HEK293 (cell line): ENCODE measurements around the gene ZNF771.

ENCODE experiments used
- FEZF1 ChIP-seq: fragments of 450-650 bp; formaldehyde crosslinking; IDR thresholded peaks from 2 replicates; pipeline ENCODE4 v1.5.1; 2016; ENCODE audit warnings: missing biosample characterization, missing genetic modification characterization
- HOXC10 ChIP-seq: sonication (generic); formaldehyde crosslinking; IDR thresholded peaks from 2 replicates; pipeline ENCODE4 v1.8.1; 2023; ENCODE audit warnings: mild to moderate bottlenecking, missing genetic modification reagents
- HOXD13 ChIP-seq: sonication (generic); formaldehyde crosslinking; IDR thresholded peaks from 2 replicates; pipeline ENCODE4 v1.8.0; 2022; ENCODE audit warnings: missing genetic modification reagents, borderline replicate concordance
- MZF1 ChIP-seq: fragments of 450-650 bp; formaldehyde crosslinking; IDR thresholded peaks from 2 replicates; pipeline ENCODE4 v1.5.1; 2017; ENCODE audit warnings: missing biosample characterization, missing genetic modification characterization, borderline replicate concordance
- TSHZ1 ChIP-seq: fragments of 450-650 bp; formaldehyde crosslinking; IDR thresholded peaks from 2 replicates; pipeline ENCODE4 v1.5.1; 2016; ENCODE audit warnings: missing biosample characterization, missing genetic modification characterization, borderline replicate concordance
- ZFP3 ChIP-seq: fragments of 450-650 bp; formaldehyde crosslinking; IDR thresholded peaks from 2 replicates; pipeline ENCODE4 v1.5.1; 2016; ENCODE audit warnings: low read depth, missing biosample characterization, missing genetic modification characterization
- ZNF221 ChIP-seq: fragments of 450-650 bp; formaldehyde crosslinking; IDR thresholded peaks from 2 replicates; pipeline ENCODE4 v1.5.1; 2017; ENCODE audit warnings: missing biosample characterization, missing genetic modification characterization, borderline replicate concordance
- ZNF23 ChIP-seq: fragments of 450-650 bp; formaldehyde crosslinking; IDR thresholded peaks from 2 replicates; pipeline ENCODE4 v1.5.1; 2016; ENCODE audit warnings: missing biosample characterization, missing genetic modification characterization, borderline replicate concordance
- ZNF239 ChIP-seq: fragments of 450-650 bp; formaldehyde crosslinking; IDR thresholded peaks from 2 replicates; pipeline ENCODE4 v1.5.1; 2016; ENCODE audit warnings: missing biosample characterization, missing genetic modification characterization
- ZNF280C ChIP-seq: fragments of 450-650 bp; formaldehyde crosslinking; IDR thresholded peaks from 2 replicates; pipeline ENCODE4 v1.5.1; 2016; ENCODE audit warnings: missing biosample characterization, missing genetic modification characterization
- ZNF292 ChIP-seq: fragments of 450-650 bp; formaldehyde crosslinking; IDR thresholded peaks from 2 replicates; pipeline ENCODE4 v1.5.1; 2016; ENCODE audit warnings: low read depth, missing biosample characterization, missing genetic modification characterization, borderline replicate concordance
- ZNF302 ChIP-seq: fragments of 450-650 bp; formaldehyde crosslinking; IDR thresholded peaks from 2 replicates; pipeline ENCODE4 v1.5.1; 2016; ENCODE audit warnings: missing biosample characterization, missing genetic modification characterization, low read depth
- ZNF311 ChIP-seq: fragments of 450-650 bp; formaldehyde crosslinking; IDR thresholded peaks from 2 replicates; pipeline ENCODE4 v1.5.1; 2017; ENCODE audit warnings: missing biosample characterization, missing genetic modification characterization, borderline replicate concordance
- ZNF324 ChIP-seq: fragments of 450-650 bp; formaldehyde crosslinking; IDR thresholded peaks from 2 replicates; pipeline ENCODE4 v1.5.1; 2016; ENCODE audit warnings: missing biosample characterization, missing genetic modification characterization
- ZNF341 ChIP-seq: fragments of 450-650 bp; formaldehyde crosslinking; IDR thresholded peaks from 2 replicates; pipeline ENCODE4; 2016; ENCODE audit warnings: low read depth, missing biosample characterization, missing genetic modification characterization
- ZNF366 ChIP-seq: fragments of 450-650 bp; formaldehyde crosslinking; conservative IDR thresholded peaks from 2 replicates; pipeline ENCODE4 v1.5.1; 2016; ENCODE audit warnings: missing biosample characterization, missing genetic modification characterization
- ZNF426 ChIP-seq: fragments of 450-650 bp; formaldehyde crosslinking; IDR thresholded peaks from 2 replicates; pipeline ENCODE4 v1.5.1; 2017; ENCODE audit warnings: missing biosample characterization, missing genetic modification characterization, mild to moderate bottlenecking, inconsistent platforms, moderate library complexity
- ZNF48 ChIP-seq: fragments of 450-650 bp; formaldehyde crosslinking; IDR thresholded peaks from 2 replicates; pipeline ENCODE4 v1.5.1; 2016; ENCODE audit warnings: missing biosample characterization, missing genetic modification characterization
- ZNF530 ChIP-seq: fragments of 450-650 bp; formaldehyde crosslinking; IDR thresholded peaks from 2 replicates; pipeline ENCODE4 v1.5.1; 2016; ENCODE audit warnings: low read depth, missing biosample characterization, missing genetic modification characterization
- ZNF555 ChIP-seq: fragments of 450-650 bp; formaldehyde crosslinking; conservative IDR thresholded peaks from 2 replicates; pipeline ENCODE4 v1.5.1; 2017; ENCODE audit warnings: missing biosample characterization, mild to moderate bottlenecking, missing genetic modification characterization, inconsistent platforms
- ZNF629 ChIP-seq: fragments of 450-650 bp; formaldehyde crosslinking; IDR thresholded peaks from 2 replicates; pipeline ENCODE4 v1.5.1; 2017; ENCODE audit warnings: missing biosample characterization, missing genetic modification characterization
- ZNF654 ChIP-seq: fragments of 450-650 bp; formaldehyde crosslinking; IDR thresholded peaks from 2 replicates; pipeline ENCODE4 v1.5.1; 2016; ENCODE audit warnings: low read depth, missing biosample characterization, missing genetic modification characterization
- ZNF660 ChIP-seq: fragments of 450-650 bp; IDR thresholded peaks from 2 replicates; pipeline ENCODE4 v1.5.1; 2018; ENCODE audit warnings: missing biosample characterization, mild to moderate bottlenecking, missing genetic modification characterization
- ZNF664 ChIP-seq: fragments of 450-650 bp; formaldehyde crosslinking; IDR thresholded peaks from 2 replicates; pipeline ENCODE4 v1.5.1; 2016; ENCODE audit warnings: missing biosample characterization, missing genetic modification characterization
- ZNF776 ChIP-seq: fragments of 450-650 bp; formaldehyde crosslinking; IDR thresholded peaks from 2 replicates; pipeline ENCODE4 v1.5.0; 2017; ENCODE audit warnings: missing biosample characterization, missing genetic modification characterization, borderline replicate concordance
- ZXDB ChIP-seq: fragments of 450-650 bp; formaldehyde crosslinking; IDR thresholded peaks from 2 replicates; pipeline ENCODE4 v1.5.1; 2016; ENCODE audit warnings: missing biosample characterization, missing genetic modification characterization
- TF ChIP-seq, protein P1 (sequence below): fragments of 450-650 bp; formaldehyde crosslinking; IDR thresholded peaks from 2 replicates; pipeline ENCODE4 v1.5.1; 2016; ENCODE audit warnings: missing biosample characterization, missing genetic modification characterization
- TF ChIP-seq, protein P2 (sequence below): fragments of 450-650 bp; formaldehyde crosslinking; IDR thresholded peaks from 2 replicates; pipeline ENCODE4 v1.5.1; 2016; ENCODE audit warnings: missing biosample characterization, missing genetic modification characterization

The ZNF771 gene

DNA sequence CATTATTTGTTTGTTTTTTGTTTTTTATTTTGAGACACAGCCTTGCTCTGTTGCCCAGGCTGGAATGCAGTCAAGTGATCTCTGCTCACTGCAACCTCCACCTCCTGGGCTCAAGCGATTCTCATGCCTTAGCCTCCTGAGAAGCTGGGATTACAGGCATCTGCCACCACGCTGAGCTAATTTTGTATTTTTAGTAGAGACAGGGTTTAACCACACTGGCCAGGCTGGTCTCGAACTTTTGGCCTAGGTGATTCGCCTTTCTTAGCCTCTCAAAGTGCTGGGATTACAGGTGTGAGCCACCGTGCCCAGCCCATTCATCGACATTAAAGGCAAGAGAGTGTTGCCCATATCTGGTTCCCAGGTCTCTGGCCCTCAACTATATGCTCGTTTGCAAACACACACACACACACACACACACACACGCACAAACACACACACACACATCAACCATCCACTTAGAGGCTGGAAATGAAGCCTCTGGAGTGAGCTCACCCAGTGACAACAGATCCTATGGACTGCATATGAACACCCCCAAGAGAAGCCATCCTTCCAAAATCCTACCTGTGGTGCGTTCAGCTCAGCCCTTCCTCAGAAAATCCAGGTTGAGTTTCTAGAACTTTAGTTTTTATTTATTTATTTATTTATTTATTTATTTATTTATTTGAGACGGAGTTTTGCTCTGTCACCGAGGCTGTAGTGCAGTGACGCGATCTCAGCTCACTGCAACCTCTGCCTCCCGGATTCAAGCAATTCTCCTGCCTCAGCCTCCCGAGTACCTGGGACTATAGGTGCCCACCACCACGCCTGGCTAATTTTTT is 50.5 kb downstream of the ZNF771 start (continued):
- TF ChIP-seq FEZF1 (tag by site-specific recombination): no peak
- TF ChIP-seq, protein P1, sequence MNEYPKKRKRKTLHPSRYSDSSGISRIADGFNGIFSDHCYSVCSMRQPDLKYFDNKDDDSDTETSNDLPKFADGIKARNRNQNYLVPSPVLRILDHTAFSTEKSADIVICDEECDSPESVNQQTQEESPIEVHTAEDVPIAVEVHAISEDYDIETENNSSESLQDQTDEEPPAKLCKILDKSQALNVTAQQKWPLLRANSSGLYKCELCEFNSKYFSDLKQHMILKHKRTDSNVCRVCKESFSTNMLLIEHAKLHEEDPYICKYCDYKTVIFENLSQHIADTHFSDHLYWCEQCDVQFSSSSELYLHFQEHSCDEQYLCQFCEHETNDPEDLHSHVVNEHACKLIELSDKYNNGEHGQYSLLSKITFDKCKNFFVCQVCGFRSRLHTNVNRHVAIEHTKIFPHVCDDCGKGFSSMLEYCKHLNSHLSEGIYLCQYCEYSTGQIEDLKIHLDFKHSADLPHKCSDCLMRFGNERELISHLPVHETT (tag by site-specific recombination): no peak
- TF ChIP-seq ZXDB (tag by site-specific recombination): peak; percentile 41; the same call in 1 of the 2 replicates
- TF ChIP-seq ZNF311 (tag by site-specific recombination): no peak
- TF ChIP-seq ZNF366 (tag by site-specific recombination): no peak
- 0 out of 2 replicates have a peak, but pooled peaks have one; percentile 14 for TF ChIP-seq ZNF341
- TF ChIP-seq TSHZ1 (tag by site-specific recombination): no peak
- TF ChIP-seq ZNF664: peak; percentile 58; the same call in 1 of the 2 replicates
- TF ChIP-seq HOXD13: no peak
- TF ChIP-seq ZFP3 (tag by site-specific recombination): no peak
- no peak for TF ChIP-seq ZNF280C
- no peak for TF ChIP-seq ZNF324 (tag by site-specific recombination)
- no peak for TF ChIP-seq ZNF48 (tag by site-specific recombination)
- no peak for TF ChIP-seq ZNF302 (tag by site-specific recombination)
- TF ChIP-seq ZNF221 (tag by site-specific recombination): no peak
- TF ChIP-seq, protein P2, sequence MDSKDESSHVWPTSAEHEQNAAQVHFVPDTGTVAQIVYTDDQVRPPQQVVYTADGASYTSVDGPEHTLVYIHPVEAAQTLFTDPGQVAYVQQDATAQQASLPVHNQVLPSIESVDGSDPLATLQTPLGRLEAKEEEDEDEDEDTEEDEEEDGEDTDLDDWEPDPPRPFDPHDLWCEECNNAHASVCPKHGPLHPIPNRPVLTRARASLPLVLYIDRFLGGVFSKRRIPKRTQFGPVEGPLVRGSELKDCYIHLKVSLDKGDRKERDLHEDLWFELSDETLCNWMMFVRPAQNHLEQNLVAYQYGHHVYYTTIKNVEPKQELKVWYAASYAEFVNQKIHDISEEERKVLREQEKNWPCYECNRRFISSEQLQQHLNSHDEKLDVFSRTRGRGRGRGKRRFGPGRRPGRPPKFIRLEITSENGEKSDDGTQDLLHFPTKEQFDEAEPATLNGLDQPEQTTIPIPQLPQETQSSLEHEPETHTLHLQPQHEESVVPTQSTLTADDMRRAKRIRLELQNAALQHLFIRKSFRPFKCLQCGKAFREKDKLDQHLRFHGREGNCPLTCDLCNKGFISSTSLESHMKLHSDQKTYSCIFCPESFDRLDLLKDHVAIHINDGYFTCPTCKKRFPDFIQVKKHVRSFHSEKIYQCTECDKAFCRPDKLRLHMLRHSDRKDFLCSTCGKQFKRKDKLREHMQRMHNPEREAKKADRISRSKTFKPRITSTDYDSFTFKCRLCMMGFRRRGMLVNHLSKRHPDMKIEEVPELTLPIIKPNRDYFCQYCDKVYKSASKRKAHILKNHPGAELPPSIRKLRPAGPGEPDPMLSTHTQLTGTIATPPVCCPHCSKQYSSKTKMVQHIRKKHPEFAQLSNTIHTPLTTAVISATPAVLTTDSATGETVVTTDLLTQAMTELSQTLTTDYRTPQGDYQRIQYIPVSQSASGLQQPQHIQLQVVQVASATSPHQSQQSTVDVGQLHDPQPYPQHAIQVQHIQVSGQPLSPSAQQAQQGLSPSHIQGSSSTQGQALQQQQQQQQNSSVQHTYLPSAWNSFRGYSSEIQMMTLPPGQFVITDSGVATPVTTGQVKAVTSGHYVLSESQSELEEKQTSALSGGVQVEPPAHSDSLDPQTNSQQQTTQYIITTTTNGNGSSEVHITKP (tag by site-specific recombination): no peak
- no peak for TF ChIP-seq ZNF292 (tag by site-specific recombination)
- TF ChIP-seq ZNF654: peak; percentile 38
- TF ChIP-seq MZF1 (tag by site-specific recombination): no peak
- peak; percentile 80 for TF ChIP-seq ZNF426 (tag by site-specific recombination)
- no peak for TF ChIP-seq ZNF660 (tag by site-specific recombination)
- peak; percentile 57 for TF ChIP-seq ZNF629 (tag by site-specific recombination)
- peak; percentile 74 for TF ChIP-seq ZNF555 (tag by site-specific recombination)
- no peak for TF ChIP-seq ZNF776 (tag by site-specific recombination)
- no peak for TF ChIP-seq ZNF530 (tag by site-specific recombination)
- TF ChIP-seq ZNF23 (tag by site-specific recombination): no peak
- TF ChIP-seq ZNF239 (tag by site-specific recombination): no peak
- no peak for TF ChIP-seq HOXC10 (CRISPR knock-in tag)
